Measurements from ENCODE around the gene PARD3B. TPM values are rescaled to one million over a fixed set of nuclear protein-coding genes. Genes with fewer than 3 reads are reported as not detected.

Gene PARD3B
- total RNA-seq, 6 experiments from 2014 or later = 5.3 to 11.2 (median 8.3) TPM

DNA sequence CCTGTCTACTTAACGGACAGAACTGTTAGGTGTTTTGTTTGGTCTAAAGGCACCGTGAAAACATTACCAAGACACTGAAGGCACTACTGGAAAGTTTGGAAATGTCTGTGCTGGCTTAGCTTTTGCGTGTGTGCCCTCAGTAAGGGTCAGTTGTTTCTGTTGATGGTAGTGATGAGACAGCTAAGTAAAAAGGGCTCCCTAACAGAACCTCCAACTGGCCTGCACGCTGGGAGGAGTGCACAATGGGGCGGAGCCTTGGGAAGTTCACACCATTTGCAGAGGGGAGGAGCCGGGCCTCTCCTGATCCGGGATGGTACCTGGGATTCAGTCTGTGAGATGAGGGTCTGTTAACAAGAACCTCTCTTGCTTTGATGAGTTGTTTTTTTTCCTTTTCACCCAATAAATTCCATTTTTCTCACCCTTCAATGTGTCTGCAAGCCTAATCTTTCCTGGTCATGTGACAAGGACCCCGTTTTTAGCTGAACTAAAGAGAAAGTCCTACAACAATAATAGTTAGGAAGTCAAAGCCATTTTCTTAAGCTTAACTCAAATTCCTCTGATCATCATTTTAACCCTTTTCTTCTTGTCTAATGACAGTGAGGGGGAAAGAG is 368.7 kb downstream of the PARD3B start:
- H3K4me3 ChIP-seq = no peak overlapping the region
- intact Hi-C loops (cut with DNase I) = no loop called here
- no peaks in the 10 kb centered on the region for H3K4me1 ChIP-seq
- TF ChIP-seq, protein P1, sequence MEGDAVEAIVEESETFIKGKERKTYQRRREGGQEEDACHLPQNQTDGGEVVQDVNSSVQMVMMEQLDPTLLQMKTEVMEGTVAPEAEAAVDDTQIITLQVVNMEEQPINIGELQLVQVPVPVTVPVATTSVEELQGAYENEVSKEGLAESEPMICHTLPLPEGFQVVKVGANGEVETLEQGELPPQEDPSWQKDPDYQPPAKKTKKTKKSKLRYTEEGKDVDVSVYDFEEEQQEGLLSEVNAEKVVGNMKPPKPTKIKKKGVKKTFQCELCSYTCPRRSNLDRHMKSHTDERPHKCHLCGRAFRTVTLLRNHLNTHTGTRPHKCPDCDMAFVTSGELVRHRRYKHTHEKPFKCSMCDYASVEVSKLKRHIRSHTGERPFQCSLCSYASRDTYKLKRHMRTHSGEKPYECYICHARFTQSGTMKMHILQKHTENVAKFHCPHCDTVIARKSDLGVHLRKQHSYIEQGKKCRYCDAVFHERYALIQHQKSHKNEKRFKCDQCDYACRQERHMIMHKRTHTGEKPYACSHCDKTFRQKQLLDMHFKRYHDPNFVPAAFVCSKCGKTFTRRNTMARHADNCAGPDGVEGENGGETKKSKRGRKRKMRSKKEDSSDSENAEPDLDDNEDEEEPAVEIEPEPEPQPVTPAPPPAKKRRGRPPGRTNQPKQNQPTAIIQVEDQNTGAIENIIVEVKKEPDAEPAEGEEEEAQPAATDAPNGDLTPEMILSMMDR (IDR thresholded peaks at IDR 0.05) = no peak
- no peak for TF ChIP-seq POLR2A (IDR thresholded peaks at IDR 0.05)
- no peak overlapping the region for H3K27ac ChIP-seq
- H3K9me3 ChIP-seq = no peaks in the 10 kb centered on the region
- no peaks in the 10 kb centered on the region for H3K36me3 ChIP-seq
- no peaks in the 10 kb centered on the region for H3K27me3 ChIP-seq
- ATAC-seq (no peak), DNase-seq (no peak)
- 83% methylated on average over 6 of the region's 8 CpGs for WGBS (ENCODE audit: insufficient coverage, low coverage, low lambda C conversion rate, missing lambda C conversion rate)

GRCh38 chr2:204914708-204915107 is 369.4 kb downstream of the PARD3B start:
- Histone ChIP-seq H3K27ac (no peak overlapping the region), H3K36me3 (no peaks in the 10 kb centered on the region), H3K4me1 (no peaks in the 10 kb centered on the region), H3K27me3 (no peaks in the 10 kb centered on the region), H3K9me3 (no peaks in the 10 kb centered on the region), H3K4me3 (no peak overlapping the region)
- no peak for TF ChIP-seq POLR2A (IDR thresholded peaks at IDR 0.05)
- intact Hi-C loops (cut with DNase I) = no loop called here
- DNase-seq (no peak), ATAC-seq (no peak)
- WGBS (ENCODE audit: insufficient coverage, low coverage, low lambda C conversion rate, missing lambda C conversion rate) = 90% methylated on average over 8 of the region's 9 CpGs

DNA sequence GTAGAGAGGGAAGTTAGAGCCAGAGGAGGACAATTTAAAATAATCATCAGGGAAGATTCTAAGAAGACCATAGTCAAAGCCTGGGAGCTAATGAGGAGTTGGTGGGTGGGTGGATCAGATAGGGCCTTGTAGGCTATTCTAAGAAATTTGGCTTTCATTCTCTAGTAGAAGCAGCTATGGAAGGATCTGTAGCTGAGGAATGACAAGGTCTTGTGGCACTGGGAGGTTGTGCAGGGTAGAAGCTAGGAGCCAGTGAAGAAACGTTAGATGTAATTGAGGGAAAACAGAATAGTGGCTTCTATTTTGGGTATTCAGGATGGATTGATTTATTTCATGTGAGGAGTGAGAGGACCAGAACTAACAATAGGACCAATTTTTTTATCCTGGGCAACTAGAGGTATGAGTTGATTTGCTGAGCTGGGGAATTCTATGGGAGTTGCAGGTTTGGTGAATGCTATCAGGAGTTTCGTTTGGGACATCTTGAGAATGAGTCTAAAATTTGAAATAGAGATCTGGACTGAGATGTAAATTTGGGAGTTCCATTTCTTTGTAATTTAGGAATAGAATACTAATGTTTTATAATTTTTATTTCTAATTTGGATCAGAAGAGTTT is 371.9 kb downstream of the PARD3B start:
- ATAC-seq (no peak), DNase-seq (no peak)
- Histone ChIP-seq H3K36me3 (no peaks in the 10 kb centered on the region), H3K27ac (no peak overlapping the region), H3K27me3 (no peaks in the 10 kb centered on the region), H3K4me1 (no peaks in the 10 kb centered on the region), H3K9me3 (no peaks in the 10 kb centered on the region), H3K4me3 (no peak overlapping the region)
- 82% methylated on average over 2 of the region's 2 CpGs for WGBS (ENCODE audit: insufficient coverage, low coverage, low lambda C conversion rate, missing lambda C conversion rate)
- intact Hi-C loops (cut with DNase I) = no loop called here
- TF ChIP-seq, protein P1 (IDR thresholded peaks at IDR 0.05) = no peak
- no peak for TF ChIP-seq POLR2A (IDR thresholded peaks at IDR 0.05)

- WGBS (ENCODE audit: insufficient coverage, low coverage, low lambda C conversion rate, missing lambda C conversion rate) = 71% methylated on average over 2 of the region's 2 CpGs
- intact Hi-C loops (cut with DNase I) = no loop called here
Observed at GRCh38 chr2:204920776-204921175, 375.5 kb downstream of the PARD3B start.

GRCh38 chr2:204923957-204924356 is 378.7 kb downstream of the PARD3B start:
- TF ChIP-seq, protein P1 (IDR thresholded peaks at IDR 0.05) = no peak
- no peak for TF ChIP-seq POLR2A (IDR thresholded peaks at IDR 0.05)
- ATAC-seq (no peak), DNase-seq (no peak)
- Histone ChIP-seq H3K36me3 (no peaks in the 10 kb centered on the region), H3K27me3 (no peaks in the 10 kb centered on the region), H3K27ac (no peak overlapping the region), H3K4me3 (no peak overlapping the region), H3K4me1 (no peaks in the 10 kb centered on the region), H3K9me3 (no peaks in the 10 kb centered on the region)
- intact Hi-C loops (cut with DNase I) = no loop called here

More at GRCh38 chr2:204920776-204921175, 375.5 kb downstream of the PARD3B start:
- no peak overlapping the region for H3K27ac ChIP-seq
- no peaks in the 10 kb centered on the region for H3K9me3 ChIP-seq
- no peaks in the 10 kb centered on the region for H3K36me3 ChIP-seq
- no peak for ATAC-seq
- H3K27me3 ChIP-seq = no peaks in the 10 kb centered on the region
- DNase-seq = no peak
- TF ChIP-seq, protein P1 (IDR thresholded peaks at IDR 0.05) = no peak
- TF ChIP-seq POLR2A (IDR thresholded peaks at IDR 0.05) = no peak
- no peaks in the 10 kb centered on the region for H3K4me1 ChIP-seq
- no peak overlapping the region for H3K4me3 ChIP-seq
